GM19455 (cell line): ENCODE data around the gene GALNT7.
"Not testable (repeated sequence)": the region's sequence is repeated elsewhere in the genome, so short reads cannot be mapped to it uniquely, and the experiment has no call there.

Experiments used
- ATAC-seq: cut with Tn5 transposase; IDR thresholded peaks from one replicate; pipeline ENCODE4 v1.9.1; 2021; ENCODE audit not compliant: unreplicated experiment

The GALNT7 gene

DNA sequence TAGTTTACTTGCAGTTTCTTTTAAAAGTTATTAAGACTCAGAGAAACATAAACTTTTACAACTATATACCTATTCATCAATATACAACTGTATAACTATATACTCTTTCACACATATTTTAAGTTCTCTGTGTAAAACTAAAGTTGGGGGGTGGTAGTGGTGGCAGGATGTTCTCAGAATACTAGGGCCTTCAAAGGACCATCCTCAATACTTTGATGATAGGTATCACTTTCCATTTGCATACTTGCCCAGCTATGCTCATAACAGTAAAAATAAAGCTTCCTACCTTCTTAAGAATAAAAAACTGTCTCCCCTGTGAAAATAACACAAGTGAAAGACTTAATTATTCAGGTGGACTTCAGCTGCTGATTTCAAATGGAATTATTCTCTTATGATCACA is 2.9 kb upstream of the GALNT7 start:
- ATAC-seq: no peak

DNA sequence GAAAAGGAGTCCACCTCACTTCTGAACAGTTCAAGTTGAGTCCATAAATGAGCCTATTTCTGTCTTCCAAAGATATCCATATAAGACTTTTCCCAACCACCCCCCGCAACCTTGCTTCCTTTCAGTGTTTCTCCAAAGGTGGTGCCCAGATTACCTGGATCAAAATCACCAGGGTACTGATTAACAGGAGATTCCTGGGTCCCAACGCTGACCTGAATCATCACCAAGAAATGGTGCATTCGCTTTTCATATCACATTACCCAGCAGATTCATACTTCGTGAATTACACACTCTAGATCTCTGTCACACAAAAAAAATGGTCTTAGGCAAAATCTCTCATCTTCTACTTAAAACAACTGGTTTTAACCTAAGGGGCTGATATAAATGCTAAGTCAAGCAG is 2.1 kb upstream of the GALNT7 start:
- no peak for ATAC-seq

DNA sequence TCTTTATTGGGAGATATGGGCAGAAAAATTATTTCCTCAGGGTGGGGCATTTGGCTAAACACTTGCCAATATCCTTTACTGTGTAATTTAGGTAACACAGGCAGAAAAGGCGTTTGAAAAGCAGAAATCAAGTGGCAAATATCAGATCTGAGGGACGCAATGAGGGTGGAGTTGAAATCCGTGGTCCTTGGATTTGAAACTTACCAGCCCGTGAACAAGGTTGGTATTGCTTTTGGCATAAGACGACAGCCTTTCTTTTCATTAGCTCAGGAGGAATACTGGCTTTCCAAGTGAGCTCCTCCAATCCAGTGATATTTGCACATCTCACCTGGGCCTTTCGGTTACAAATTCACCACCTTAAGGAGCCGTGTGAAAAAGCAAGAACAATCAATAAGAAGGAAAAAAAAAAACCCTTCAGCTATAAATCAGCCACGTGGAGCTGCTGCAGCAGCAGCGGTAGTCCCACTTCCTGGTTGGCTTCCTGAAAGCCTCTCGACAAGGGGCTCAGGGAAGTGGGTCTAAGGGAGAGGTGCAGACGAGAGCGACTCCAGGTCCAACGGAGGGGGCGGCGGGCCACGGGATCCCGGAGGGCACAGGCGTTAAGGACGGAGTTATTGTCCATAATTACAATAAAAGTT is 734 bp upstream of the GALNT7 start:
- ATAC-seq: peak; percentile 8

DNA sequence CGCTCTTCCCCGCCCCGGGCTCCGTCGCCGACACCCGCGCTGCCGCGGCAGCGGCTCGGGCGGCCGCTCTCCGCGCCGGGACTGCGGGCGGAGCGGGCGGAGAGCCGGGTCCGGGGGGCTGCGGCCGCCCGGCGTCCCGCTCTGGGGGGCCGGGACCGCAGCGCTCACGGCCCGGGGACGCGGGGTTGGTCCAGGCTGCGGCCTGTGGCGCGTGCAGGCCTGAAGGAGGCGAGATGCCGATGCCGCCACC is 492 bp downstream of the GALNT7 start:
- no peak for ATAC-seq

DNA sequence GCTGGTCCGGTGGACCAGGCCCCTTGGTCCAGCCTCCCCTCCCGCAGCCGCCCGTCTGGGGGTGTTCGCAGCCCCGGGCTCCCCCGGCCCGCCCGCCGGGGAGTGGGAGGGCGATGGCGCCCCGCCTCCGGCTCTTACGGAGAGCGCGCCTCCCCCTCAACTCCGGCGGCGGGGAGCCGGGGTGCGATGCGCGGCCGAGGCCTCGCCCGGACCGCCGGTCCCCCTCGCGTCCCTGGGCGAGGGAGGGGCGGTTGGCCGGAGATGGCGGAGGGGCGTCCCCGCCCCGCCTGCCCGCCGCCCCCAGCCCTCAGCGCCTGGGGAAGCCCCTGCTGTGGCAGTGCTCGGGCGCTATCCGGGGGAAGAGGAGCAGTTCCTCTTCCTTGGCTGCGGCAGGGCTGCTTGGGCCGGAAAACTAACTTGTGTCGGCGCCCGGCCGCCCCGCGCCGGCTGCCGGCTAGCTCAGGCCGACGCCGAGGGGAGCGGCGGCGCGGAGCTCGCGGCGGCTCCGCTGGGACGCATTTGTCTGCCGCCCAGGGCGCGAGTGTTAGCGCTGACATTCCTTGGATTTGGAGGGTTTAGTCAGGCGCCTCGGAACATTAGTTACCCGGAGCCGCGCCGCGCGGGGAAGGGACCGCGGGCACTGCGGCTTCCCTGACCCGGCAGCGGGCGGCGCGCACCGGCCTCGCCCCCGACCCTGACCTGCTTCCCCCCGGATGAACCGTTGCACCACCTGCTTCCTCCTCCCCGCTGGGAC is 994 bp downstream of the GALNT7 start:
- ATAC-seq: peak; percentile 60

DNA sequence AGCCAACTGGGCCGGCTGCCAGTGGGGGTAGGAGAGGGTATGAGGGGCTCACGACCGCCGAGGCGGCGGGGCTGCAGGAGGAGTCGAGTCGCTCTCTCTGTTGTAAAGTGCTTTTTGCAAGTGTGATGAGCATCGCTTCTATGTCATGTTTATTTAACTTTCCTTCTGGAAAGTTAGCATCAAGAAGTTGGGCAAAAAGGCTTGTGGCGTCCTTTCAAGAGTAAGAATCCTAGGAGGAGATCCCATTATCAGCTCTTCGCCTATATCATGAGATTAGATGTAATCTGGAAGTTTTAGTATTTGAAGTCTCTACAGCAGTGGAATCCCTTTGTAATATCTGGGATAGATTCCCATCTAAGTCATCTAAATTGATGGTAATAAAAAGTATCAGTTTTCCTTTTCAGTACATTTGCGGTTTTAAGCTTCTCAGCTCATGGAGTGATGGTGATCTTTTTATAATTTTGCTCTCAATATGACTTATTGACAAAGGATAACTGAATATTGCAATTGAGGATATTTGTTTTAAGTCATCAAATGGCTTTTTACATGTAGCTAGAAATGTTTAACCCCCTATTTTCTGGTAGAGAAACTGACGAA is 1.7 kb downstream of the GALNT7 start:
- ATAC-seq: no peak

DNA sequence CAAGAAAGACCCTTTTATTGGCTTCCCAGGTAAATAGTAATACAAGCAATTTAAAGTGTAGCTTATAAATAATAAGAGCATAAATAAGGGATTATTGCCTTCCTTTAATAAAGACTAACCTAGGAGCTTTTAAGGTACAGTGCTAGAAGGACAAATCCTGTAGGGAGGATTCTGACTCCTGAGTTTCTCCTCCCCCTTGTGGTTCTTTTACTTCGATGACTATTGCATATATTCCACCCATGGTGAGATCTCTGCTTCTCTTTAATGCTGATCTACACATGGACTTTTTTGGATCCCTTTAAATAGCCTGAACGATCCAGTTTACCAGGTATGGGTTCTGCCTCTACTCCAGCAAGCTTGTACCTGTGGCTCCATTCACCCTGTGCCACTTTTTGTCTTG is 2.5 kb downstream of the GALNT7 start:
- ATAC-seq: no peak

DNA sequence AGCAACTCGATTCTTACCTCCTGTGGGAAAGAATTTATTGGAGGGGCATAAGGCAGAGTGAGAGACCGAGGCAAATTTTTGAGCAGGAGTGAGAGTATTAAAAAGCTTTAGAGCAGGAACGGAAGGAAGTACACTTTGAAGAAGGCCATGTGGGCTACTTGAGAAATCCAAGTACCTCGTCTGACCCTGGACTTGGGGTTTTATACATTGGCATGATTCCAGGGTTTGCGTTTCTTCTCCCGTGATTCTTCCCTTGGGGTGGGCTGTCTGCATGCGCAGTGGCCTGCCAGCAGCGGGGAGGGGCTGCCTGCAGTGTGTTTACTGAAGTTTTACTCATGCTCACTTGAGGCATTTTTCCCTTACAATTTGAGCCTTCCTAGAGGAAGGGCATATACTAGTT is 3.4 kb downstream of the GALNT7 start:
- no peak for ATAC-seq

DNA sequence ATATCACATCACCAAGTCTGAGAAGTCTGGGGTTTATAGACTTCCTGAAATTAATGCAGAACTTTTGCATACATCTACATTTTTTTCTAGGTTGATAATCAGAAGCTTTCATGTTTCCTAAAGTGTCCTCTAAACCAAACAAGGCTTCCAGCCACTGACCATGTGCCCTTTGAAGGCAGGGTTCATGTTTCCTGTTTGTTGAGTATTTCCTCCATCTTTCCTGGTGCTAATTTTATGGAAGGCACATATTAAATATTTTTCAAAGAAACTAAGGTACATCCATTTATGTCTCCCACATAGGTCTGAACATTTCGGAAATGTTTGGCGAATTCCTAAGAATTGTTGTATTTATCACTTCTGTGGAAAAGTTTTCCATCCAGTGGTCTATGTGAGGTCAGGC is 5.6 kb downstream of the GALNT7 start:
- ATAC-seq: no peak

DNA sequence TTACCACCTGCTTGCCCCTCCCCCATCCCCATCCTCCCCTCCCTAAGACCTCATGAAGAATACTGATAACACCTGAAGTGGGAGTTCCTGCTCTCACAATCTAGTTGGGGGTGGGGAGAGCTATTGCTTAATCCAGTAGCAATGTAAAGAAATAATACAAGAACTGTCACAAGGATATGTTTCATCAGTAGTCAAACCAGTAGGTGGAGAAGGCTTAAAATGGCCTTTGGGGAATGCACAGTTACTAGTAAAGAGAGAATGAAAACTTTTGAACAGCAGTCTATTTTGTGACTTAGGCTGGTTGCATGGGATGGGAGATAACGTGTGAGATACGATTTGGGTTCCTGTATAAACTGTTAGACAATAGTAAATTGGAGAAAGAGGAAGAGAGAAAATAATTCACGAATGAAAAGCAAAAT is 6.0 kb downstream of the GALNT7 start:
- no peak for ATAC-seq

DNA sequence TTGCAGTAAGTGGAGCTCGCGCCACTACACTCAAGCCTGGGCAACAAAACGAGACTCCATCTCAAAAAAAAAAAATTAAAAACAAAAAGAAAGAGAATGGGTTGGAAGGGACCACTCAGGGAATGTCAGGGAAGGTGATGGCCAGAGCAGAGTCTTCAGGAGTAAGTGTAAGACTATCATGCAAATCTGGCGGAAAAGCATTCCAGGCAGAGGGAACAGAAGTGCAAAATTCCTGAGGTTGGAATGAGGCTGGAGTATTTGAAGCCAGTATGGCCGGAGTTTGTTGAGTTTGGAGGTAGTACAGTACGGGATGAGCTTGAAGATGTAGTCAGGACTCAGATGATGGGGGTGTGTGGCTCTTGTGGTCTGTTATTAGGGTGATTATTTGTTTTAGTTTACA is 7.4 kb downstream of the GALNT7 start:
- no peak for ATAC-seq

DNA sequence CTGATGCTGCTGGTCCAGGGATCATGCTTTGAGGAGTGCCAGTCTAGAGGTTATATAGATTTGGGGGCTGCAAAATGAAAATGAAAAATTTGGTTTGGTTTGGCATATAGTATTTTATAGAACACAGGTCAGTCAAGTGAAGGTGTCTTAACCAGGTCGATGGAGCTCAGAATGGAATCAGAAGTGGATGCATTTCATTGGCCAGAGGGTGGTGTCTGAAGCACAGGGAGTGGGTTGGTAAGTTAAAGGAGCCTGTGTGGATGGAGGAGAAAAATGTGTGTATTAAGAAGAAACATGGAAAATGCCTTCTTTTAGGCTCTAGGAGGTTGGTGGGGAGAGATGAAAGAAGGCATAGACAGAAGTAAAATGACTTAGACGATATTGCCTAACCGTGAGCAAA is 8.6 kb downstream of the GALNT7 start:
- no peak for ATAC-seq

DNA sequence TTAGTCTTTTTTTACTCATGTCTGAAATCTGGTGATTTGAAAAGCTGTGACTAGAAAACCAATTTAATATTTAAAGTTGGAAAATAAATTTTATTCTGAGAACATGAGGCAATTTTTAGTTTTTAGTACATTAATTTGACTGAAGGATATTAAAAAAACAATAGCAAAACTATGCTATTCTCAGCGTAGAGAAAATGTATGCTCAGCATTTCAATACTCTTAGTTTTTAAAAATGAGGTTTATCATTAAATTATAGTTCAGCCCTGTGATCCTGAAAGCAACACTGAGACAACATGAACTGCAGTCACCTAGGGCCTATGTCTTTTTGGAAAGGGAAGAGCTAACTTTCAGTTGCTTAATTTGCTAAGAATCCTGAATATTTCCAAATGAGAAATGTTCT is 9.5 kb downstream of the GALNT7 start:
- ATAC-seq: no peak

DNA sequence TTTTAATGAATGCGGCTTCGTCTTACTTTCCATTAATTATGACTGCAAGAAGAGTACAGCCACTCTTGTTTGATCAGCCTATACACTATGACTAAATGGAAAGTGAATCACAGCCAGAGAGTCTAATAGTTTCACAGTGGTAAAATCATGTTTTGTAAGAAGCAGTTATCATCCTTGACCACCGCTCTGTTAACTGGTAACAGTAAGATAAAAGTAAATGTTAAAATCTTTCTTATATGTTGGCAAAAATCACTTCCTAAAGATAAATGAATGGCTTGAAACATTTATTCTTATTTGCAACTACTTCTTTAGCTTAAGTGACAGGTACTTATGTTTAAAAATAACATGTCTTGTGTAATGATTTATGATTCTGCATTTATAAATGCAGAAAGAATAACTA is 13.2 kb downstream of the GALNT7 start:
- ATAC-seq: no peak

DNA sequence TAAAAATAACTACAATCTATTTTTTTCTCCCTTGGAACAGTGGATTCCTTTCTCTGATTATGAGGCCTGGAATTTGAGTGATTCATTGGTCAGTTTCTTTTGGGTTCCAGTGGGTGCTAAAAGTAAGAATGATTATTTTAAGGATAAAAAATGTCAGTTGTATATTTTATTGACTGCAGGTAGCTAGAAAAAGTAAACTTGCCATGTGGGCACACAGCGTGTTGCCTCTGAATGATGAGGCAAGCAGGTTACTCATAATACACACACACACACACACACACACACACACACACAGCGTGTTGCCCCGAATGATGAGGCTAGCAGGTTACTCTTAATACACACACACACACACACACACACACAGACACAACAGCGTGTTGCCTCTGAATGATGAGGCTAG is 13.8 kb downstream of the GALNT7 start:
- ATAC-seq: no peak

DNA sequence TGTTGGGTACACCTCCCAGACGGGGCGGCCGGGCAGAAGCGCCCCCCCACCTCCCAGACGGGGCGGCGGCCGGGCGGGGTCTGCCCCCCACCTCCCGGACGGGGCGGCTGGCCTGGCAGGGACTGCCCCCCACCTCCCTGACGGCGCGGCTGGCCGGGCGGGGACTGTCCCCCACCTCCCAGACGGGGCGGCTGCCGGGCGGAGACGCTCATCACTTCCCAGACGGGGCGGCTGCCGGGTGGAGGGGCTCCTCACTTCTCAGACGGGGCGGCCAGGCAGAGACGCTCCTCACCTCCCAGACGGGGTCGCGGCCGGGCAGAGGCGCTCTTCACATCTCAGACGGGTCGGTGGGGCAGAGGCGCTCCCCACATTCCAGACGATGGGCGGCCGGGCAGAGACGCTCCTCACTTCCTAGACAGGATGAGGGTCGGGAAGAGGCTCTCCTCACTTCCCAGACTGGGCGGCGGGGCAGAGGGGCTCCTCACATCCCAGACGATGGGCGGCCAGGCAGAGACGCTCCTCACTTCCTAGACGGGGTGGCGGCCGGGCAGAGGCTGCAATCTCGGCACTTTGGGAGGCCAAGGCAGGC is 15.1 kb downstream of the GALNT7 start:
- ATAC-seq: not testable (repeated sequence)

DNA sequence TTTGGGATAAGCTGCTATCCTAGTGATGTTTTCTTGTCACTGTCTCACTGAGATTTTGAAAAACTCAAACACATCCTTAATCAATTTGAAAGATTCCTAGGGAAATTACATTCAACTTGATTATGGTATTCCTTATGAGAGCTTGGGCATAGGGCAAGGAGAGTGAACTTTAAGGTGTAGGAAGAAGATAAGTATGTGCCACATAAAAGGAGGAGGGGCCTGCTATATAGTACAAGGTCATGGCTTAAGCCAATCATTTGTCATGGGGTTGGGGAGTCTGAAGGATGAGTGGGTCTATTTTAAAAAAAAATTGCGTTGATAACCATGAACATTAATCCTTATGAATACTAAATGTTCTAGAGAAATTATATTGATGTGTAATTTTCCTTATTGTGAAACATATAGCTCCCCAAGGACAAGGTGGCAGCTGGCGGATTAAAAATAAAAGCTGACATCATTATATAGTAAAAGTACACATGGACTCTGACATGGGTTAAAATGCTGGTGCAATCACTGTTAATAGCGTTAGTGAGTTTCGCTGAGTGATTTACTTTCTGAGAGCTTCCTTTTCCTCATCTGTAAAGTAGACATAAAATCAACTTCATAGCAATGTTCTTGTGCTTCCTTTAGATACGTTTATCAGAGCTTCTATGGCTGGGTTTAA is 17.4 kb downstream of the GALNT7 start:
- ATAC-seq: no peak

DNA sequence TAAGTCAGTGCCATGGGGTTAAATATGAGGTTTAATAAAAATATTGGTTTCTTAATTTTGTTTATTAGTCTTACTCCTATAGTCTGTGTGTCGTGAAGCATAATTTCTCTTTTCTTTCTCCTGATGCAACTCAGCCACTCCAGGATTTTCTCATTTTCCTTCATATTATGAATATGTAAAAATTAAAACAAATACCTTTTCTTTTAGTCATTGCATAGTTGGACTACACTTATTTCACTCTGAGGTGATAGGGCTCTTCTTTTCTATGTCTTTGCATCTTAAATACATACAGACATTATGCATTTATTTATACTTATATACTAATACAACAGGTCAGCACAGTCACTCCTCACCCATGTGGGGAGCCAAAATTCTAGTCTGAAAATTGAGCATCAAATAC is 19.1 kb downstream of the GALNT7 start:
- ATAC-seq: no peak

DNA sequence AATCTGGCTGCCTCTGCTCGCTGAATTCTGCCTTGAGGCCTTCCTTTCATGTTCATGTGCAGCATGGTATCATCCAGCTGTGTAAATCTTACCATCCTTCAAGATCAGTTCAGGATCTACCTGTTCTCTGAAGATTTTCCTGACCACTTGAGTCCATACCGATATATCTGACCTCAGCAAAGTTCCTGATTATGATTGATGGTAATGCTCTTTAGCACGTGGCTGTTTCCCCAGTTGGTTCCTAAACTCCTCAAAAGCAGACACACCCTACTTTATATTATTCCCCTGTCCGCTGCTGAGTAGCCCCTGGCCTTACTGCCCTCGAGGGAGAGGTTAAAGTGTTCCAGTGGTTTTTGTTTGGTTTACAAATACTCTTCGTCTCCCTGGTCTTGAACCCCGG is 20.0 kb downstream of the GALNT7 start:
- ATAC-seq: no peak

DNA sequence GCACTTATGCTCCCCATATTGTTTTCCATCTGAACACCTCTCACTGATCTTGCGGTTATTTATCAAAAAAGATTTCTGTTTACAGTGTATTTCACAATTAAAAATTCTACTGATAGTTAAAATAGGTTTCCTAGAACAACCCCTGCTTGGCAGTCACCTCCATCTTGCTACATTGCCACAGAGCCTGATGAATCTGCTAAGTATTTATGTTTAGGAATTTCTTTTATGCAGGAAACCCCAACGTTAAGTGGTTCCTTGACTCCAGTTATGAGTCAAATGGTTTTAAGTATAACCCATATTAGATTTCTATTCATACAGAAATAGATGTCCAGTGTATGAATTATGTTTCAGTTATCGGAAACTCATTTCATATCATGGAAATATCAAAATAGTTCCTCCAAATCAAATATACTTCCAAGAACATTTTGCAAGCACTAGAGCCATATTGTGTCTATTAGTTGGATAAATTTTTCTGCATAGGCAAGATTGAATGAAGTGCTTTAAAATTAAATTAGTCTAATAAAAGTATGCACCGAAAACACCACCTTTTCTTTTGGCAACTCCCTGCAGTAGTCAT is 20.6 kb downstream of the GALNT7 start:
- ATAC-seq: no peak

DNA sequence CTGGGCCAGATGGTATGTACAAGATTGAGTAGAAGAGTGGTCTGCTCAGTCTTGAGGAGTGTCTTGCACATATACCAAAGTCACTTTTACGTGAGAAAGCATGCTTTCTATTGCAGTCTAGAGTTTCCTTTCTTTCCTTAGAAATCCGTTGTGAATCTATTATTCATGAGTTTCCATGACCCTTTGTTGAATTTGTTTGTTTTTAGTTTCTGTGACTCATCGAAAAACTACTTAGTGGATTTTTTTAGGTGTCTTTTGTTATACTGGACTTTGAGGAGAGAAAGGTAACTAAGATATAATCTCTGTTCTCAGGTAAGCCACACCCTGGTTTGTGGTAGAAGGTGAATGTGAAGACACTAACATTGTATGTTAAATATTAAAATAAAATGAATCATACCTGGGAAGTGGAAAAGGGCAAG is 23.0 kb downstream of the GALNT7 start:
- ATAC-seq: no peak
